B cell (primary cell): ENCODE measurements around the gene PRRT4. TPM values are rescaled to one million over a fixed set of nuclear protein-coding genes. Genes with fewer than 3 reads are reported as not detected.

ENCODE experiments used
- ATAC-seq: fragments of 200-7000 bp; cut with Tn5 transposase; one replicate; pipeline ENCODE4 v1.10.0; 2021; ENCODE audit warnings: low read depth, mild to moderate bottlenecking, moderate number of reproducible peaks, moderate library complexity
- CTCF ChIA-PET: fragments of 350-600 bp; sonication (Branson Sonifier 250); formaldehyde crosslinking; loops from one replicate; lab custom pipeline; 2021; ENCODE audit warnings: antibody characterized with exemption, inconsistent platforms; lab: Charles Lee
- POLR2A ChIA-PET: fragments of 350-600 bp; sonication (Branson Sonifier 250); formaldehyde crosslinking; loops from one replicate; lab custom pipeline; 2021; ENCODE audit warnings: antibody characterized with exemption; lab: Charles Lee
- DNase-seq: peaks from one replicate; pipeline ENCODE4 v3.0.0; 2013
- H2AFZ ChIP-seq: 2 replicates; pipeline ENCODE4 v1.6.1; 2012; ENCODE audit warnings: mild to moderate bottlenecking, low read depth, low read length; ENCODE audit not compliant: insufficient read depth, poor library complexity, severe bottlenecking
- H3K27ac ChIP-seq, 2 donors: 1 replicate in 1 of 2; 2 replicates in 1 of 2; pipeline ENCODE4 v1.5.1; 2012 to 2013; ENCODE audit warnings: low read length in 2 of 2, mild to moderate bottlenecking in 2 of 2, moderate library complexity in 1 of 2
- H3K27me3 ChIP-seq, 4 experiments: fragments of 200-600 bp in 1 of 4; sonication (generic) in 1 of 4; replicated peaks in 1 of 4; 1 replicate in 2 of 4; 2 replicates in 2 of 4; pipeline versions ENCODE4 v1.6.1 to v1.7.0; 2013 to 2016; ENCODE audit warnings: low read length in 3 of 4, mild to moderate bottlenecking in 2 of 4, mixed read lengths in 1 of 4, moderate library complexity in 1 of 4; ENCODE audit not compliant: insufficient read depth in 4 of 4, control insufficient read depth in 3 of 4; ENCODE audit errors: control extremely low read depth in 1 of 4
- H3K36me3 ChIP-seq, 2 experiments: replicated peaks in 1 of 2; 1 replicate in 1 of 2; 2 replicates in 1 of 2; pipeline versions ENCODE4 v1.6.1 to v1.7.1; 2013; ENCODE audit warnings: low read length in 1 of 2; ENCODE audit not compliant: insufficient read depth in 2 of 2, control insufficient read depth in 1 of 2; ENCODE audit errors: control extremely low read depth in 1 of 2, extremely low read depth in 1 of 2
- H3K4me1 ChIP-seq, 2 donors: fragments of 200-600 bp in 1 of 2; sonication (generic) in 1 of 2; 1 replicate in 1 of 2; 2 replicates in 1 of 2; pipeline versions ENCODE4 v1.5.1 to v1.6.1; 2013 to 2017; ENCODE audit warnings: low read length in 2 of 2; ENCODE audit not compliant: control insufficient read depth in 2 of 2, insufficient read depth in 2 of 2
- H3K4me2 ChIP-seq: replicated peaks from 2 replicates; pipeline ENCODE3; 2012; ENCODE audit warnings: mild to moderate bottlenecking, low read depth, low read length; ENCODE audit not compliant: poor library complexity, severe bottlenecking
- H3K4me3 ChIP-seq, 5 experiments: fragments of 200-600 bp in 1 of 5; sonication (generic) in 1 of 5; 1 replicate in 3 of 5; 2 replicates in 2 of 5; pipeline versions ENCODE4 v1.5.1 to v1.7.0; 2011 to 2016; ENCODE audit warnings: low read length in 4 of 5, mild to moderate bottlenecking in 4 of 5, low read depth in 2 of 5, control low read depth in 1 of 5, moderate library complexity in 1 of 5; ENCODE audit not compliant: insufficient read depth in 1 of 5; ENCODE audit errors: control extremely low read depth in 1 of 5, extremely low read depth in 1 of 5
- H3K79me2 ChIP-seq: fragments of 200-600 bp; sonication (generic); one replicate; pipeline ENCODE4 v1.6.0; 2016; ENCODE audit warnings: low read length; ENCODE audit not compliant: control insufficient read depth, insufficient read depth
- H3K9ac ChIP-seq: fragments of 200-600 bp; sonication (generic); 2 replicates; pipeline ENCODE4 v1.6.1; 2017; ENCODE audit warnings: mild to moderate bottlenecking, low read length, moderate library complexity
- H3K9me3 ChIP-seq, 3 donors: one replicate each; pipeline versions ENCODE4 v1.6.1 to v1.7.1; 2013; ENCODE audit warnings: low read length in 2 of 3; ENCODE audit not compliant: control insufficient read depth in 2 of 3, insufficient read depth in 1 of 3; ENCODE audit errors: control extremely low read depth in 1 of 3
- H4K20me1 ChIP-seq: 2 replicates; pipeline ENCODE4 v1.6.0; 2012; ENCODE audit warnings: mild to moderate bottlenecking, low read length; ENCODE audit not compliant: insufficient read depth, control insufficient read depth, poor library complexity, severe bottlenecking
- H3K27ac Mint-ChIP-seq: one replicate; pipeline ENCODE4 v1.8.0; 2021; ENCODE audit warnings: mixed read lengths
- H3K27me3 Mint-ChIP-seq: one replicate; pipeline ENCODE4 v1.8.0; 2021; ENCODE audit warnings: mixed read lengths
- H3K4me1 Mint-ChIP-seq: one replicate; pipeline ENCODE4 v1.8.0; 2021; ENCODE audit warnings: mixed read lengths
- H3K4me3 Mint-ChIP-seq: one replicate; pipeline ENCODE4 v1.8.0; 2021; ENCODE audit warnings: mixed read lengths
- H3K9me3 Mint-ChIP-seq: one replicate; pipeline ENCODE4 v1.8.0; 2022; ENCODE audit warnings: mixed read lengths; ENCODE audit not compliant: insufficient read depth
- CTCF ChIP-seq: fragments of 200-600 bp; IDR thresholded peaks from one replicate; pipeline ENCODE4 v1.8.0; 2022; ENCODE audit warnings: antibody characterized with exemption, mild to moderate bottlenecking
- EZH2 ChIP-seq: IDR thresholded peaks from 2 replicates; pipeline ENCODE4 v1.6.1; 2012; ENCODE audit warnings: borderline replicate concordance, low read depth, mild to moderate bottlenecking, moderate library complexity, low read length; ENCODE audit not compliant: insufficient read depth, poor library complexity, severe bottlenecking
- WGBS: methylation state at CpG from one replicate; pipeline ENCODE4 v1.1.5; 2013; ENCODE audit warnings: missing lambda C conversion rate; ENCODE audit not compliant: insufficient coverage; 5-methylcytosine and 5-hydroxymethylcytosine counted together
- intact Hi-C: fragments of 100-400 bp; cut with micrococcal nuclease; formaldehyde crosslinking; loops from one replicate; pipeline ENCODE4 v1.10.0; 2022
- polyA plus RNA-seq: library from polyadenylated mRNA; depleted of rRNA; stranded (reverse); fragments of >200 nt; gene quantifications from 2 replicates; pipeline ENCODE4 v1.2.3, GENCODE V29; 2012
- small RNA-seq: library from RNA; depleted of rRNA; stranded (forward); fragments of <200 nt; gene quantifications from one replicate; pipeline ENCODE3, GENCODE V24; 2012; ENCODE audit warnings: low replicate concordance, low read depth; ENCODE audit not compliant: insufficient read length
- total RNA-seq, 2 donors: library from RNA; stranded (reverse); fragments of 120-200 nt in 1 of 2; gene quantifications; 1 replicate in 1 of 2; 2 replicates in 1 of 2; pipeline versions ENCODE4 v1.2.3 to v1.2.4, GENCODE V29; 2013 to 2022

Gene PRRT4
- total and polyA plus RNA-seq, 2 donors (not counting 1 experiment from before 2014, with no cell fraction given): 0.04 to 0.20 TPM

GRCh38 chr7:128302139-128302538 is 59.4 kb downstream of the PRRT4 start:
- H2AFZ ChIP-seq: no peak overlapping the region
- Mint-ChIP-seq H3K27ac (no peak overlapping the region), H3K4me3 (no peak overlapping the region), H3K4me1 (no peaks in the 10 kb centered on the region), H3K9me3 (no peaks in the 10 kb centered on the region), H3K27me3 (no peaks in the 10 kb centered on the region)
- H3K4me2 ChIP-seq: no peak overlapping the region
- no peak overlapping the region for H3K9ac ChIP-seq
- no peaks in the 10 kb centered on the region for H3K27me3 ChIP-seq
- CTCF ChIA-PET: interaction anchor here (1.6 kb wide), 1 partner anchor 92 kb away, joined by 4 read pairs; no protein-coding TSS in a partner anchor
- H4K20me1 ChIP-seq: no peaks in the 10 kb centered on the region
- POLR2A ChIA-PET: no interaction called here
- no peaks in the 10 kb centered on the region for H3K4me1 ChIP-seq
- intact Hi-C loops: no loop called here
- no peaks in the 10 kb centered on the region for H3K79me2 ChIP-seq
- no peak overlapping the region for H3K27ac ChIP-seq
- H3K4me3 ChIP-seq: no peak overlapping the region
- WGBS: 83% methylated on average over 6 of the region's 10 CpGs
- DNase-seq (no peak), ATAC-seq (no peak)
- no peaks in the 10 kb centered on the region for H3K9me3 ChIP-seq
- peaks cover 10 to 25% of the 10 kb centered on the region in 2 experiments for H3K36me3 ChIP-seq
- no peak for TF ChIP-seq EZH2
- no peak for TF ChIP-seq CTCF

Small RNAs within 50 kb of the gene (small RNA-seq; reads per million reads assigned to genes)
- not detected for gene RNU7-27P

Other genes starting within 250 kb of the PRRT4 start
- not detected in 2 replicates for gene LEP, start 120.4 kb downstream of the PRRT4 start, total RNA-seq
- gene LEP, start 120.4 kb downstream of the PRRT4 start, polyA plus RNA-seq: not detected in 2 replicates
- gene RBM28, start 17.8 kb downstream of the PRRT4 start, total RNA-seq: 46.2 and 52.8 TPM in 2 replicates
- 10.7 and 14.2 TPM in 2 replicates for gene RBM28, start 17.8 kb downstream of the PRRT4 start, polyA plus RNA-seq
- gene IMPDH1, start 48.3 kb upstream of the PRRT4 start, total RNA-seq: 52.3 and 54.9 TPM in 2 replicates
- gene IMPDH1, start 48.3 kb upstream of the PRRT4 start, polyA plus RNA-seq: 78.6 and 90.6 TPM in 2 replicates
- gene HILPDA, start 94.2 kb upstream of the PRRT4 start, total RNA-seq: 10.1 and 10.7 TPM in 2 replicates
- 6.5 and 8.6 TPM in 2 replicates for gene HILPDA, start 94.2 kb upstream of the PRRT4 start, polyA plus RNA-seq
- 21.6 and 22.7 TPM in 2 replicates for gene METTL2B, start 115.1 kb upstream of the PRRT4 start, total RNA-seq
- 8.9 and 11.5 TPM in 2 replicates for gene METTL2B, start 115.1 kb upstream of the PRRT4 start, polyA plus RNA-seq